ENCODE results near the gene C4BPA. TPM values are rescaled to one million over a fixed set of nuclear protein-coding genes. Genes with fewer than 3 reads are reported as not detected.

C4BPA gene
- total RNA-seq, 2 donors from 2014 or later = not detected

GRCh38 chr1:207072233-207072632, 31.8 kb upstream of the C4BPA start:
- ATAC-seq = no peak
- H3K9me3 Mint-ChIP-seq = no peaks in the 10 kb centered on the region
- no peak overlapping the region for H3K27ac Mint-ChIP-seq
- no peak for DNase-seq (ENCODE audit: low spot score in 2 of 2)
- H3K36me3 Mint-ChIP-seq = peaks cover 4 to 7% of the 10 kb centered on the region in 2 donors

DNA sequence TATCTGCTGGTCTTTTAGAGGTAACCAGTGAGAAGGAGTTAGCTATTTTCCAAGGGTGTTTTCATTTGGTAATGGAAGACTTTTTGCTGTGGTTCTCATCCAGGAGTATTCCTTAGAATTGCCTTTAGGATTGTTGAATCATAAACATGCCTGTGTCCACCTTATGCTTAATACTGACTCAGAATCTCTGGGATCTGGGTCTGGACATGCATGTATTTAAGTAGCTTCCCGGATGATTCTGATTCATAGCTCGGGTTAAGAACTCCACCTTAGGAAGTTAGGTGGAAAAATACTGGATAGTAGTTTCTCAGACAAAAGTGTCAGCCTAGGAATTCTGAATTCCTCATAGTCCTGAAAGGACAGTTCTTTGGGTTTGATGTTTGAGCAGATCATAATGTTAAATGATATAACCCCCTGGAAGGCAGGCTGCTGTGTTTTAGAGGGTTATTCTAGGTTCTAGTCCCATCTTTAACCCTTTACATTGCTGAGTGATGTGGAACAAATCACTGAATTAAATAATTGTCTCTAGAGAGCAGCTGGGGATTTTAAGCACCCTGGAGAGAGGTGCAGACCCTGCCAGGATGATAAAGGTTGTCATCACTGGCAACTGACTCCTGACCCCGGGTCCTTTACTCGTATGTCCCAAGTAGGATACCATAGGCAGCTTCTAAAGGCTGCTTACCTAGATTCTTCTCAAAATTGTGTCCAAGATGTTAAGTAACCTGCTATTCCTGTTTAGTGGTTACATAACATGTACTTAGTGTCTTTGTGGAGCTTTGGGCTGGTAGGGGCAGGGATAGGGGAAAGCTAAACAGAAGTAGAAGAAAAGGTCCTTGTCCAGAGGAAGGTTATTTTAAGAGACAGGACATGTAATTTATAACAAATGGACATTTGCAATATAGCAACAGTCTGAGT, 29.9 kb upstream of the C4BPA start:
- DNase-seq (ENCODE audit: low spot score in 2 of 2) (no peak), ATAC-seq (no peak)
- Mint-ChIP-seq H3K36me3 (peaks cover 0 to 2% of the 10 kb centered on the region in 2 donors), H3K27ac (no peak overlapping the region), H3K9me3 (no peaks in the 10 kb centered on the region)

GRCh38 chr1:207076181-207076955, 27.7 kb upstream of the C4BPA start:
- Mint-ChIP-seq H3K9me3 (no peaks in the 10 kb centered on the region), H3K36me3 (no peaks in the 10 kb centered on the region), H3K27ac (no peak overlapping the region)
- ATAC-seq = no peak
- no peak for DNase-seq (ENCODE audit: low spot score in 2 of 2)

DNA sequence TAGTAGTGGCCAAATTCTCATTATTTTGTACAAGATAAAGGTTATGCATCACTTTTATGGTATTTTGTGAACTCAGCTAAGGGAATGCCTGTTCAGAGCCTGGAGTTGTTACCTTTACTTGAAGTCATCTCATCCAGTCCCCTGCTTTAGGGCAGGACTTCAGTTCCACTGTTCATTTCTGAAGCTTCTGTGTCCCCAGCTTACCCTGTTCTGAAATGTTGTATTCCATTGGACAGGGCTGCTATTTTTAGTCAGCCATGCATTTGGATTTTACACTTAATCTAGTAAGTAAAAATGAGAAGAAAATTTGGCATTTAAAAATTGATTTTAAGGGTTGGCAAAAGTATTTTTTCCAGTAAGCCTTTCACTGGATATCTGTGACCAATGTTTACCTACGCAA, 27.0 kb upstream of the C4BPA start:
- DNase-seq (ENCODE audit: low spot score in 2 of 2) (no peak), ATAC-seq (no peak)
- H3K36me3 Mint-ChIP-seq = no peaks in the 10 kb centered on the region
- no peak overlapping the region for H3K27ac Mint-ChIP-seq
- H3K9me3 Mint-ChIP-seq = no peaks in the 10 kb centered on the region

DNA sequence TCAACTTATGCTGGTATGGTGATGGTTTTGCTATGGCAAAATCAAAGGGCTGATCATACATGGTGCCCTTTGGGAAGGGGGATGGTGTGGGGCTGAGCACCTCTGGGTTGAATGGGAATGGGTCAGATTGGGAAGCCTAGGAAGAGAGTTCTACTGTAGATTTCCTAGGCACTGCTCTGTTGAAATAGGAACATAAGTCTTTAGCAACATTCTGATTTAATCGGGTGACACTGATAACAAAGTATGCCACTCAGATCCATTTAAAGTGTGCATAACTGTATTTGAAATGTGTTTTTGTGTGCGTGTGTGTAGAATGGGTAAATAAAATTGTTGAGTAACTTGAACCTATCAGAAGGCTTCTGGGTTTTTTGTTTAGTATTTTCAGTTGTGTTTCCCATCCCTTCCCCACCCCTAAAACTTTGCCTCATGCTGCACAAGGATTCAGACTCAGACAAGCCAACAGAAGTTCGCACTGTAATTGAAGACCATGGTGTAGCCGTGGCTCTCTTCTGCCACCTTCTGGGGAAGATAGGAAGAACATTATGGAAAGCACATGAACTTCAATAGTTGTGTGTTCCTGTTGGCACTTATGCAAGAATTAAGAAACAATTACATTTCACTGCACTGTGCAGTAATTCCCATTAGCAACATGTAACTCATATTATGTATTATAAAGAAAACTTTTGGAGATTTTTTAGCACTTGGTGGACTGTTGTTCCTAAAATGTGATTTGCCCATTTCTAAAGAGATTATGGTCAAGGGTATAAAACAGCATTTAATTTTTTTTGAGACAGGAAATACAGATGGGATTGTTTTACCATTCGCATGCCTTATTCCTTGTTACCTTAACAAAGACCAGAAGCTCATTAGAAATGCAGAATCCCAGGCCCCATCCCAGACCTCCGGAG, 26.3 kb upstream of the C4BPA start:
- H3K27ac Mint-ChIP-seq = no peak overlapping the region
- DNase-seq (ENCODE audit: low spot score in 2 of 2) (peak in 1 of 2 donors; percentile 73), ATAC-seq (peak; percentile 72 to 74)
- H3K36me3 Mint-ChIP-seq = no peaks in the 10 kb centered on the region
- no peaks in the 10 kb centered on the region for H3K9me3 Mint-ChIP-seq

DNA sequence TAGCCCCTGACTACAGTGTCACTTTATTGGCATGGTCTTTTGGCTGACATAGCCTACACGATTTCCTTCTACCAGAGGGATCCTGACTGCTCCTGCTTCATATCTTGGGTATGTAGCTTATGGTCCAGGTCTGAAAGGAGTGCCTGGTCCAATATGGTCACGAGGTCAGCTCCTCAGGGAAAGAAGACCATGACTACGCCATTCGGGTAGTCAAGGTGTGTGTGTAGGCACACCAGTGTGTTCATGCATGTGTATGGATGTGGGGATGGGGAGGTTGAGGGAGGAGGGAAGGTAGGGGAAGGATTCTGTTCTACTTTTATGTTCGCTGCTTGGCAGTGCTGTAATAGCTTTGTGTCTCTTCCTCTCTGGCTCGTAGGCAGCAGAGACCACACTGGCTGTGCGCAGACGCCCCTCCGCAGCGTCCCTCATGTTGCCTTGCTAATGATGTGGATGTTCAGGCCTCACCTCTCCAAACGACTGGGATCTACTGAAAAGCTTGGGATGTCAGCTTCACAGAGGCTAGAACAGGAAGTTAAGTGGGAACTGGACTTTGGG, 25.4 kb upstream of the C4BPA start:
- H3K27ac Mint-ChIP-seq = no peak overlapping the region
- ATAC-seq (no peak), DNase-seq (ENCODE audit: low spot score in 2 of 2) (no peak)
- H3K9me3 Mint-ChIP-seq = no peaks in the 10 kb centered on the region
- no peaks in the 10 kb centered on the region for H3K36me3 Mint-ChIP-seq

DNA sequence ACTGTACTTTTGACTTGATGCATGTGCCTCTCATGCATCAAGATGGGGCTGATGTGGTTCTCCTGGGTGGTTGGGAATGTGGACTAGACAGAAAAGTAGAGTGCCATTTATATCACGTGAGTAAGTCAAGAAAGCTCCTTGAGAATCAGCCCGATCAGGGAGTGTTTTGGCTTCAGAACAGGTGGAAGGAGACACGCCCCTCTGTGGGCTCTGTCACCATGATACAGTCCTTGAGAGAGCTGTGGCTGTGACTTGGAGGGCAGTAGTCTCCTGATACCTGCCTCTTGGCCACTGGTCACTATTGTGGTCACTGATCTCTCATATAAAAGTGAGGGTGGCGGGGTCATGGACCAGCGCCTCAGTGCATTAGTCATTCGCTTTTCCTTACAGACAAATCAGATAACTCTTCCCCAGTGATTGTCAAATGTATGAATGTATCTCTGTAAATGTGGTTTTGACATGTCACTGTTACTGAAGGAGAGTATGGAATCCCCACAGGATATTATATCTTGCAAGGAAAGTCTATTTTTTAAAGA, 24.3 kb upstream of the C4BPA start:
- no peak for DNase-seq (ENCODE audit: low spot score in 2 of 2)
- Mint-ChIP-seq H3K27ac (no peak overlapping the region), H3K9me3 (no peaks in the 10 kb centered on the region), H3K36me3 (no peaks in the 10 kb centered on the region)
- no peak for ATAC-seq

GRCh38 chr1:207081088-207081487, 22.9 kb upstream of the C4BPA start:
- Mint-ChIP-seq H3K36me3 (no peaks in the 10 kb centered on the region), H3K27ac (no peak overlapping the region), H3K9me3 (no peaks in the 10 kb centered on the region)
- no peak for ATAC-seq
- no peak for DNase-seq (ENCODE audit: low spot score in 2 of 2)

DNA sequence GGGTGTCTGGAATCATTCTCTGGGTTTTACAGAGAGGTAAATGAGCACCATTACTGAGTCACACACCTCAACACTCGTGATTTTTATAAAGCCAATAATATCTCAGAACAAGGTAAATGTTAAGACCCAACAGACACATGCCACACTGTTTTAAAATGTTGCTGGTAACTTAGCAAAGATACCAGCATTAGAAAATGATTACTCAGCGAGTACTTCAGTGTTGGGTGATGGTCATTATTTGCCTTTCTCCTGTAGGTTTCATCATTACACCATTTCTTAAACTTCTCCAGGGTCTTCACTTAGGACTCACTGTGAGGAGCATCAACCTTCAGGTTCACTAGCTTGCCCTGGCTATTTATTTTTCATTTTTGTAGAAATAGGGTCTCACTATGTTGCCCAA, 22.2 kb upstream of the C4BPA start:
- DNase-seq (ENCODE audit: low spot score in 2 of 2) = no peak
- ATAC-seq = no peak
- H3K36me3 Mint-ChIP-seq = no peaks in the 10 kb centered on the region
- H3K27ac Mint-ChIP-seq = no peak overlapping the region
- H3K9me3 Mint-ChIP-seq = no peaks in the 10 kb centered on the region

- DNase-seq (ENCODE audit: low spot score in 2 of 2) (no peak), ATAC-seq (no peak)
- H3K9me3 Mint-ChIP-seq = no peaks in the 10 kb centered on the region
- no peak overlapping the region for H3K27ac Mint-ChIP-seq
- H3K36me3 Mint-ChIP-seq = no peaks in the 10 kb centered on the region
These were observed 19.8 kb upstream of the C4BPA start for GRCh38 chr1:207084232-207084631.

- peak; percentile 66 to 72 for ATAC-seq
- no peaks in the 10 kb centered on the region for H3K9me3 Mint-ChIP-seq
- no peaks in the 10 kb centered on the region for H3K36me3 Mint-ChIP-seq
These were observed 19.3 kb upstream of the C4BPA start for GRCh38 chr1:207084701-207085180.

GRCh38 chr1:207085887-207086286, 18.1 kb upstream of the C4BPA start:
- H3K36me3 Mint-ChIP-seq = no peaks in the 10 kb centered on the region
- ATAC-seq (no peak), DNase-seq (ENCODE audit: low spot score in 2 of 2) (no peak)
- H3K27ac Mint-ChIP-seq = no peak overlapping the region
- no peaks in the 10 kb centered on the region for H3K9me3 Mint-ChIP-seq

More at GRCh38 chr1:207084701-207085180, 19.3 kb upstream of the C4BPA start:
- DNase-seq (ENCODE audit: low spot score in 2 of 2) = peak in 1 of 2 donors; percentile 60
- no peak overlapping the region for H3K27ac Mint-ChIP-seq

GRCh38 chr1:207088161-207088560, 15.9 kb upstream of the C4BPA start:
- Mint-ChIP-seq H3K36me3 (no peaks in the 10 kb centered on the region), H3K27ac (no peak overlapping the region), H3K9me3 (no peaks in the 10 kb centered on the region)
- no peak for DNase-seq (ENCODE audit: low spot score in 2 of 2)
- no peak for ATAC-seq

DNA sequence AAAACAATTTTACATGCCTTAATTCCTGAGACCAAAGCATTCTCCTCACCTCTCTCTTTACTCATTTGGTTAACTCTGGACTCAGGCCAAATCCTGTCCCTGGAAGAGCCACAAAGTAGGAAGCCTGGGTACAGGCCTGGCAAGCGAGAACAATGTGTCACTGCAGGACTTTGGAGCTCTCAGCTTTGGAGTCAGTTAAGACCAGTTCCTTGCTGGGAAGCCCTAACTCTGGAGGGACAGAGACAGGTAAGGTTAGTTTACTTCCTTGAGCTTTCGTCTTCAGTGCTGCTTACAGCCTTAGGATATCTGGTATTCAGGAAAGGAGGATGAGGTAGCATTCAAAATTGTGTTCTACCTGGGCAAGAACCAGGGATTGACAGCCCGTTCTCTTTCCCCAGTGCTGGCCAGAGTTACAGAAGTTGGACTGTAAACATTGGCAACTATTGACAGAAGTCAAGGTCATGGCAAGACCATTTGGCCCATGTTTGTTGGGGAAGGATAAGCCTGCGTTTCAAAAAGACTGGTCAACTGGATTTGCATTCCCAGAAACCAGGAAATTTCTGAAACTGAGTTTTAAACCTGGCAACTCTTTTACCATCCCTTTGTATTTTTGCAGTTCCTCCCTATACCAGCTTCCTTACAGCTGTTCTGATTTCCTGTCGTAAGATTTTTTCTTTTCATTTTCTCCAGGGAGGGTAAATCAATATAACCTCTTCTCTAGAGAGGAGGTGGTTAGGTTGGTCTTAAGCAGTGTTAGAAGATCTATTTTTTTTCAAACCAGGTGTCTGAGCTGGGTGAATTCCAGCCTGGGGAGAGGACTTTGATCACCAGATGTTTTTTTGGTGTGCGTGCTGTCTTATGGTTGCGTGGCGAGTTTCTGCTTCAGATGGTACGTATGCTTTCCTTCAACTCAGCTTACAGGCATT, 15.1 kb upstream of the C4BPA start, which contains the start of gene C4BPB:
Gene C4BPB, plus strand, starts transcription at position 160 of the 926 bp plus-strand sequence. Its CDS starts 672 bp downstream, at position 832.
- DNase-seq (ENCODE audit: low spot score in 2 of 2) (no peak), ATAC-seq (peak; percentile 83 to 85)
- Mint-ChIP-seq H3K27ac (peak within 1 kb of the TSS; percentile 89 to 90), H3K36me3 (no peaks in the 10 kb centered on the region), H3K9me3 (no peaks in the 10 kb centered on the region)
